Caco-2 (cell line): Measurements from ENCODE around the gene RBFOX1. TPM values are rescaled to one million over a fixed set of nuclear protein-coding genes. Genes with fewer than 3 reads are reported as not detected.

ENCODE experiments used
- BruUV-seq: library from RNA; stranded (reverse); fragments of 400-500 nt; replicated peaks from 2 replicates; lab custom pipeline; 2021; lab: Mats Ljungman, UMichigan
- CTCF ChIA-PET: fragments of 300-600 bp; sonication (Branson Sonifier 250); formaldehyde crosslinking; loops from one replicate; lab custom pipeline; 2022; ENCODE audit warnings: antibody characterized with exemption; lab: Charles Lee
- POLR2A ChIA-PET: fragments of 300-600 bp; sonication (Branson Sonifier 250); formaldehyde crosslinking; loops from one replicate; lab custom pipeline; 2022; ENCODE audit warnings: antibody characterized with exemption; lab: Charles Lee
- DNase-seq, 2 experiments: peaks; one replicate each; pipeline versions ENCODE4 v3.0.0 to v3.0.0-alpha.2; 2020 to 2022
- H3K27me3 ChIP-seq: replicated peaks from 2 replicates; pipeline ENCODE4 v1.6.0; 2011; ENCODE audit warnings: low read length; ENCODE audit not compliant: control insufficient read depth, insufficient read depth
- H3K36me3 ChIP-seq: 2 replicates; pipeline ENCODE4 v1.5.1; 2011; ENCODE audit warnings: low read length; ENCODE audit not compliant: control insufficient read depth, insufficient read depth
- H3K4me1 ChIP-seq: fragments of 250-450 bp; sonication (Bioruptor Pico); 2 replicates; pipeline ENCODE4 v1.5.1; 2020; ENCODE audit warnings: mild to moderate bottlenecking
- H3K4me3 ChIP-seq: 2 replicates; pipeline ENCODE4 v1.5.1; 2011; ENCODE audit warnings: low read depth, mild to moderate bottlenecking, control low read depth, low read length
- H3K9me3 ChIP-seq: fragments of 250-450 bp; sonication (Bioruptor Pico); 2 replicates; pipeline ENCODE4 v1.5.1; 2020; ENCODE audit warnings: mild to moderate bottlenecking, moderate library complexity
- H3K27ac Mint-ChIP-seq: one replicate; pipeline ENCODE4 v1.8.0; 2022; ENCODE audit warnings: mixed read lengths; ENCODE audit not compliant: unreplicated experiment
- H3K27me3 Mint-ChIP-seq: one replicate; pipeline ENCODE4 v1.8.0; 2022; ENCODE audit warnings: mixed read lengths; ENCODE audit not compliant: insufficient read depth, unreplicated experiment
- H3K36me3 Mint-ChIP-seq: one replicate; pipeline ENCODE4 v1.8.0; 2022; ENCODE audit warnings: mild to moderate bottlenecking, mixed read lengths; ENCODE audit not compliant: insufficient read depth, unreplicated experiment
- H3K4me1 Mint-ChIP-seq: one replicate; pipeline ENCODE4 v1.8.0; 2022; ENCODE audit warnings: low read depth, mixed read lengths; ENCODE audit not compliant: unreplicated experiment
- H3K4me3 Mint-ChIP-seq: one replicate; pipeline ENCODE4 v1.8.0; 2022; ENCODE audit warnings: mild to moderate bottlenecking, moderate library complexity, mixed read lengths; ENCODE audit not compliant: unreplicated experiment
- H3K9me3 Mint-ChIP-seq: one replicate; pipeline ENCODE4 v1.8.0; 2022; ENCODE audit warnings: mixed read lengths; ENCODE audit not compliant: unreplicated experiment
- intact Hi-C: fragments of 100-400 bp; cut with micrococcal nuclease; formaldehyde crosslinking; loops from one replicate; pipeline ENCODE4 v1.10.0; 2022; ENCODE audit not compliant: unreplicated experiment
- total RNA-seq: library from RNA; stranded (reverse); gene quantifications from 2 replicates; pipeline ENCODE4 v1.2.3, GENCODE V29; 2022
- TF ChIP-seq, protein P1 (sequence below), 2 experiments: fragments of 200-600 bp in 1 of 2; IDR thresholded peaks; 1 replicate in 1 of 2; 2 replicates in 1 of 2; pipeline versions ENCODE4 v1.5.1 to v1.8.0; 2011 to 2022; ENCODE audit warnings: antibody characterized with exemption in 1 of 2, control low read depth in 1 of 2, inconsistent platforms in 1 of 2, low read depth in 1 of 2, low read length in 1 of 2, mild to moderate bottlenecking in 1 of 2, moderate library complexity in 1 of 2; ENCODE audit not compliant: insufficient read depth in 1 of 2, severe bottlenecking in 1 of 2, unreplicated experiment in 1 of 2

RBFOX1 gene
- total RNA-seq, 1 experiment from 2014 or later = 0.91 TPM

DNA sequence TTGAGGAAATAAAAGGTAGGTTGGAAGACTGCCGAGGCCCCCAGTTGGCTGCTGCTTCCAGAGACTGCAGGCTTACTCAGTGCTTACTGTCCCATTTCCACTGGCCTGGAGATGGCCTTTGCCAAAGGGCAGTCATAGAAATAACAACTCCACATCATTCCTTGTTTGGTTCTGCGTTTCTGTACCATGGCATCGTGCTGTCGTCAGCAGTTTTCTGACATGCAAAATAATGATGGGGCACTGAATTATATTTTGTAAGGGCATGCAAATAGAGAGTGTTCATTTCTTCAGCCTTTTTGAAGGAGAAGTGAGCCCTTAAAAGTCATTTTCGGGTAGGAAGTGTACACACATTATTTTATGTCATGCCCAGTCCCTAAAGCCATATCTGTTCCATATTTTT is 88.9 kb downstream of the RBFOX1 start:
- Mint-ChIP-seq H3K36me3 (no peaks in the 10 kb centered on the region), H3K4me1 (no peaks in the 10 kb centered on the region), H3K9me3 (no peaks in the 10 kb centered on the region), H3K4me3 (no peak overlapping the region), H3K27me3 (peaks cover 12% of the 10 kb centered on the region), H3K27ac (no peak overlapping the region)
- CTCF ChIA-PET = no interaction called here
- BruUV-seq = no TSS peak
- DNase-seq = no peak
- Histone ChIP-seq H3K36me3 (no peaks in the 10 kb centered on the region), H3K4me3 (no peak overlapping the region), H3K9me3 (no peaks in the 10 kb centered on the region), H3K4me1 (no peaks in the 10 kb centered on the region), H3K27me3 (no peaks in the 10 kb centered on the region; the same call in 1 of the 2 replicates)
- TF ChIP-seq, protein P1, sequence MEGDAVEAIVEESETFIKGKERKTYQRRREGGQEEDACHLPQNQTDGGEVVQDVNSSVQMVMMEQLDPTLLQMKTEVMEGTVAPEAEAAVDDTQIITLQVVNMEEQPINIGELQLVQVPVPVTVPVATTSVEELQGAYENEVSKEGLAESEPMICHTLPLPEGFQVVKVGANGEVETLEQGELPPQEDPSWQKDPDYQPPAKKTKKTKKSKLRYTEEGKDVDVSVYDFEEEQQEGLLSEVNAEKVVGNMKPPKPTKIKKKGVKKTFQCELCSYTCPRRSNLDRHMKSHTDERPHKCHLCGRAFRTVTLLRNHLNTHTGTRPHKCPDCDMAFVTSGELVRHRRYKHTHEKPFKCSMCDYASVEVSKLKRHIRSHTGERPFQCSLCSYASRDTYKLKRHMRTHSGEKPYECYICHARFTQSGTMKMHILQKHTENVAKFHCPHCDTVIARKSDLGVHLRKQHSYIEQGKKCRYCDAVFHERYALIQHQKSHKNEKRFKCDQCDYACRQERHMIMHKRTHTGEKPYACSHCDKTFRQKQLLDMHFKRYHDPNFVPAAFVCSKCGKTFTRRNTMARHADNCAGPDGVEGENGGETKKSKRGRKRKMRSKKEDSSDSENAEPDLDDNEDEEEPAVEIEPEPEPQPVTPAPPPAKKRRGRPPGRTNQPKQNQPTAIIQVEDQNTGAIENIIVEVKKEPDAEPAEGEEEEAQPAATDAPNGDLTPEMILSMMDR (IDR thresholded peaks at IDR 0.05; ENCODE audit: insufficient read depth in 1 of 2, low read depth in 1 of 2, low read length in 1 of 2, severe bottlenecking in 1 of 2, unreplicated experiment in 1 of 2) = no peak
- POLR2A ChIA-PET = no interaction called here
- intact Hi-C loops = no loop called here

DNA sequence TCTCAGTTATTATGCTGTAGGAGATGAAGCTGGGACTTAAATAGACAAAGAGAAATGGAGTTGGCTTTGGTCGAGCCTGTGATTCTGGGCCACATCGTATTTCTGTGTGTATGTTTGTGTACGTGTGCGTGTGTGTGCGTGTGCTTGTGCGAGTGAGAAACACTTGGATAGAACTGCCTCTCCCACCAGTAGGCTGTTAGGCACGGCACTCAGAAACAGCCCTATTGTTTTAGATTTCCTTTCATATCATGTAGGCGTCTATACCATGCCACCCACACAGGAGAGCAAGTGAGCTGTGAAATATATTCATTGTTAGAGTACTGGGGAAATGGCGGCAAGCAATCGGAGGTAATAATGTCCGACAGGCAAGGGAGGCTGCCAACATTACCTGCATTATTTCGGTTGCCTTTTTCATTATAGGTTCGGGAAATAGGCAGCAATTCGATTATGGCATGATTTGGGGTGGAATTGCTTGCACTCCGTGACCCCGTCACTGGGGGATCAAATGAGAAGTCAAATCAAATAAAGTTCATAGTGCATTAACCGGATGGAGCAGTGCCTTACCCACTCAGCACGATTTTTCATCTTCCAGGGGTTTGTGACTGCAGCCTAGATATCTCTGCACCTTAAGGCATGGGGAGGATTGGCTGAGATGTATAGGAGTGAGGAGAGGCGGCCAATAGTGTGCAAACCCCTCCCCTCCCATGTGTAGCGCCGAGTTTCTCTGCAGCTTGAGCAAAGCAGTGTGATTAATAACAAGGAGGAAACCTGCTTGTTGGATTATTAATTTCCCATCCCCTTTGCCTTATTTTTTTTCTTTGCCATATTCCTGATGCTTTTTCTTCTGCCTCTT is 89.6 kb downstream of the RBFOX1 start:
- TF ChIP-seq, protein P1 (IDR thresholded peaks at IDR 0.05; ENCODE audit: insufficient read depth in 1 of 2, low read depth in 1 of 2, low read length in 1 of 2, severe bottlenecking in 1 of 2, unreplicated experiment in 1 of 2) = no peak
- no peaks in the 10 kb centered on the region for H3K4me1 ChIP-seq
- no peaks in the 10 kb centered on the region for H3K4me1 Mint-ChIP-seq
- BruUV-seq = no TSS peak
- DNase-seq = no peak
- no peak overlapping the region for H3K4me3 Mint-ChIP-seq
- no peak overlapping the region for H3K27ac Mint-ChIP-seq
- ChIA-PET CTCF (no interaction called here), POLR2A (no interaction called here)
- intact Hi-C loops = no loop called here
- no peaks in the 10 kb centered on the region for H3K9me3 Mint-ChIP-seq
- H3K36me3 Mint-ChIP-seq = no peaks in the 10 kb centered on the region
- no peaks in the 10 kb centered on the region for H3K9me3 ChIP-seq
- no peaks in the 10 kb centered on the region for H3K36me3 ChIP-seq
- H3K27me3 ChIP-seq = no peaks in the 10 kb centered on the region; the same call in 1 of the 2 replicates
- no peak overlapping the region for H3K4me3 ChIP-seq
- peaks cover 12% of the 10 kb centered on the region for H3K27me3 Mint-ChIP-seq

DNA sequence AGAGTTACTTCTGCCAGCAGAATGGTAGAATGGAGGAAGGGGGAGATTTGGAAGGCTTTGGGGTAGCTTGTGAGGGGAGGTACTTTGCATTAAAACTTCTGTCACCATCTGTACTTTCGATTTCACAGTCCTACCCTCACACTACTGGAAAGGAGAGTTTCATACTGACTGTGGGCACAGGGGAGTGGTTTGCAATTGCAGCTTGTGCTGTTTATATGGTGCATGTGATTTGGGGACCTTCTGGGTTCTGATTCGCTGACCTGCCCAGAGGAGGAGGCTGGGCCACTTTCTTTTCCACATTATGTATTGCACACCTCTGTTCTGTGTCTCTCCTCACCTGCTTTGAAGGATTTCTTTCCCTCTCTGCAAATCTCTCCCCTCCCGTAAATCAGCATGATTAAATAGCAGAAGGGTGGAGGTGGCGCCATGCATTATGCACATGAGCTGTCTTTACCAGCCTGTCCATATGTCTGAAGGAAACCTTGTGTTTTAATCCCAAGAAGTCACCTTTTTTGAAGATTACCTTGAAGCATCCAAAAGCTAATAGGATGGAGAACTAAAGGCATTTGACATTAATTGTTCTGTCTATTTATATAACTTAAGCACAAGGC is 90.9 kb downstream of the RBFOX1 start:
- Histone ChIP-seq H3K27me3 (no peaks in the 10 kb centered on the region; the same call in 1 of the 2 replicates), H3K4me3 (no peak overlapping the region), H3K36me3 (no peaks in the 10 kb centered on the region), H3K4me1 (no peaks in the 10 kb centered on the region), H3K9me3 (no peaks in the 10 kb centered on the region)
- Mint-ChIP-seq H3K4me3 (no peak overlapping the region), H3K27ac (no peak overlapping the region), H3K9me3 (no peaks in the 10 kb centered on the region), H3K27me3 (peaks cover 11% of the 10 kb centered on the region), H3K36me3 (no peaks in the 10 kb centered on the region), H3K4me1 (no peaks in the 10 kb centered on the region)
- CTCF ChIA-PET = interaction anchor here (0.6 kb wide), 1 partner anchor 30 kb away, joined by 4 read pairs; no protein-coding TSS in a partner anchor
- TF ChIP-seq, protein P1 (IDR thresholded peaks at IDR 0.05; ENCODE audit: insufficient read depth in 1 of 2, low read depth in 1 of 2, low read length in 1 of 2, severe bottlenecking in 1 of 2, unreplicated experiment in 1 of 2) = no peak
- BruUV-seq = no TSS peak
- no peak for DNase-seq
- POLR2A ChIA-PET = no interaction called here
- intact Hi-C loops = no loop called here
